ENCODE data around the gene PITX1.

PITX1 gene

DNA sequence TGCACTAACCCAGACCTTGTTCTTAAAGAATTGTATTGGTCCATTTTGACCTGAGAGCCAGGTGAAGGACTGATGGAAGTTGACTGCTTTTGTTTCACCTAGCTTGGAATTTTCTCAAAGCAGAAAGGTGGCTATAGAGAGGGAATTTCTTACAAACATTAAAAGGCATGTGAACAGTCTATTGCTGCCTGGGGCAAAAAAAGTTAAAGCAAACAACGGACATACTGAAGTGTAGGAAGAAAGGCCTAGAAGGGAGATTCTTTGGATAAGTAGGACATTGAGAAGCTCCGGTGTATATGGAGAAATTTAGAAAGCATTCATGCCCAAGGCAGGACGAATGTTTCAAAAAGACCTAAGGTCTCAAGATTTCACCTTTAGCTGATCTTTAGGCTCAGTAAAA lies 54.6 kb downstream of the PITX1 start:
- no peak overlapping the region for H4K8ac ChIP-seq (ENCODE audit: low read depth, low read length)
- H3K4me2 ChIP-seq (ENCODE audit: insufficient read depth, low read length, poor library complexity, severe bottlenecking): no peak overlapping the region
- no peak overlapping the region for H4K91ac ChIP-seq (ENCODE audit: low read depth, low read length, poor library complexity)
- H3K9ac ChIP-seq (ENCODE audit: low read depth, low read length, poor library complexity): no peak overlapping the region
- no peaks in the 10 kb centered on the region for H3K79me1 ChIP-seq (ENCODE audit: low read depth, low read length)
- peaks cover 5 to 20% of the 10 kb centered on the region in 2 donors for H3K9me3 ChIP-seq (replicated peaks in 1 of 2; ENCODE audit: control insufficient read depth in 2 of 2, insufficient read depth in 1 of 2, low read depth in 1 of 2, low read length in 2 of 2)
- H2BK120ac ChIP-seq (ENCODE audit: low read depth, low read length): no peak overlapping the region
- H2BK5ac ChIP-seq (ENCODE audit: low read length): no peak overlapping the region
- no CpG with 5 or more reads among the region's 3 CpGs for WGBS, 2 donors (ENCODE audit: extremely low coverage in 2 of 2, insufficient read length in 2 of 2, insufficient replicate concordance in 1 of 2)
- no peak overlapping the region for H2AFZ ChIP-seq (ENCODE audit: low read length)
- no peak overlapping the region for H2BK15ac ChIP-seq (ENCODE audit: low read length)
- no peak overlapping the region for H3K18ac ChIP-seq (ENCODE audit: low read length)
- no peak overlapping the region for H3K4me3 ChIP-seq (ENCODE audit: low read length in 2 of 2)
- H3K36me3 ChIP-seq (replicated peaks in 1 of 2; ENCODE audit: control insufficient read depth in 2 of 2, insufficient read depth in 2 of 2, low read length in 2 of 2): no peaks in the 10 kb centered on the region
- no peak overlapping the region for H3K14ac ChIP-seq (ENCODE audit: low read length)
- no peak for DNase-seq (ENCODE audit: low spot score)
- H2AK5ac ChIP-seq (ENCODE audit: low read depth, low read length): no peak overlapping the region
- H2BK12ac ChIP-seq (ENCODE audit: low read length): no peak overlapping the region
- no peak overlapping the region for H3K27ac ChIP-seq (replicated peaks; ENCODE audit: low read length)
- H3K4ac ChIP-seq (ENCODE audit: low read length): no peak overlapping the region
- H3K27me3 ChIP-seq (ENCODE audit: control insufficient read depth in 3 of 3, insufficient read depth in 3 of 3, low read depth in 1 of 3, low read length in 3 of 3): peaks cover 0 to 2% (median 0%) of the 10 kb centered on the region in 3 experiments
- no peak overlapping the region for H3K23ac ChIP-seq (ENCODE audit: low read depth, low read length, poor library complexity)
- H3K4me1 ChIP-seq (ENCODE audit: control insufficient read depth in 2 of 2, insufficient read depth in 1 of 2, low read depth in 1 of 2, low read length in 2 of 2): no peaks in the 10 kb centered on the region

All from neuronal stem cell (in vitro differentiated cells).